ENCODE data around the gene NEMP1.
"Not testable (repeated sequence)": the region's sequence is repeated elsewhere in the genome, so short reads cannot be mapped to it uniquely, and the experiment has no call there.

Gene NEMP1

GRCh38 chr12:57019983-57020719 is 58.4 kb downstream of the NEMP1 start:
- no peak for DNase-seq

- no peak for DNase-seq
Observed at GRCh38 chr12:57018906-57019305, 59.7 kb downstream of the NEMP1 start.

GRCh38 chr12:57018353-57018752 is 60.2 kb downstream of the NEMP1 start:
- not testable (repeated sequence) for DNase-seq

GRCh38 chr12:57016348-57016747 is 62.2 kb downstream of the NEMP1 start, which contains the start of gene TAC3:
Gene TAC3 (minus strand): TSS chr12:57016529. CDS start chr12:57015797, 732 bp downstream.
- DNase-seq = no peak

GRCh38 chr12:57012600-57013465 is 65.8 kb downstream of the NEMP1 start:
- no peak for DNase-seq

GRCh38 chr12:57011438-57012424 is 66.9 kb downstream of the NEMP1 start:
- peak; percentile 38 for DNase-seq

GRCh38 chr12:57010627-57011247 is 67.9 kb downstream of the NEMP1 start:
- DNase-seq = no peak

- DNase-seq = no peak
Observed at GRCh38 chr12:57009949-57010626, 68.5 kb downstream of the NEMP1 start.

- peak; percentile 73 for DNase-seq
Observed at GRCh38 chr12:57008178-57008577, 70.4 kb downstream of the NEMP1 start.

- DNase-seq = peak; percentile 14
Observed at GRCh38 chr12:57006809-57007475, 71.6 kb downstream of the NEMP1 start.

GRCh38 chr12:57005980-57006808 is 72.4 kb downstream of the NEMP1 start, which contains the start of gene ZBTB39:
Gene ZBTB39 (minus strand): TSS chr12:57006546. CDS start chr12:57004917, 1,629 bp downstream.
- DNase-seq = peak; percentile 73

Measured in CD4-positive, alpha-beta T cell treated with Interleukin-21 for 1 hour (primary cell).